IPS-18c (cell line): ENCODE results near the gene RUFY4.
"Not testable (repeated sequence)": the region's sequence is repeated elsewhere in the genome, so short reads cannot be mapped to it uniquely, and the experiment has no call there.

Experiments
- H3K4me3 ChIP-seq: 2 replicates; pipeline ENCODE4 v1.7.0; 2013; ENCODE audit warnings: low read depth, mild to moderate bottlenecking, low read length, moderate library complexity; ENCODE audit not compliant: insufficient read depth
- H3K9me3 ChIP-seq: one replicate; pipeline ENCODE4 v1.6.1; 2013; ENCODE audit warnings: mild to moderate bottlenecking, low read length, moderate library complexity; ENCODE audit not compliant: control insufficient read depth, insufficient read depth

RUFY4 gene

GRCh38 chr2:218108834-218109233 lies 39.8 kb downstream of the RUFY4 start:
- H3K9me3 ChIP-seq, H3K4me3 ChIP-seq: not testable (repeated sequence)

- not testable (repeated sequence) for H3K9me3 ChIP-seq, H3K4me3 ChIP-seq
These were observed 52.7 kb downstream of the RUFY4 start for GRCh38 chr2:218121789-218122188.

- not testable (repeated sequence) for H3K4me3 ChIP-seq, H3K9me3 ChIP-seq
These were observed 53.2 kb downstream of the RUFY4 start for GRCh38 chr2:218122286-218122685.

GRCh38 chr2:218123986-218124385 lies 54.9 kb downstream of the RUFY4 start:
- H3K9me3 ChIP-seq: no peaks in the 10 kb centered on the region

DNA sequence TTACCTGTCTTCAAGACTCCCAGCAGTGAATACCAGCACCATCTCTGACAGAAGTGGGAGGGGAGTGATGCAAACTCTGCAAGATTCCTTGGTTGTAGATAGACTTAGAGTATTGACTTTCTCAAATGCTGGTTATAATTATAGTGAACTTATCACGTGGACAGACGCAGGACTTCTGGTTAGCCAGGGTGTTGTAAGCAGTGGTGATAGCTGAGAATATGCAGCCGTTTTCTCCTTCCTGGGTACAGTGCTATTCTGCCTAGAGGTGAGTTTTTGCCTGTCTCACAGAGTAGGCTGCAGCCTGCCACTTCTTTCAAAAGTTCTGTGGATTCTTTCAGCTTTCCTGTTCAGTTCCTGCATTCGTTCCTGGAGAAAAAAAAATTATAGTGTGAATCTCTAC lies 56.0 kb downstream of the RUFY4 start:
- no peak overlapping the region for H3K4me3 ChIP-seq
- H3K9me3 ChIP-seq: no peaks in the 10 kb centered on the region

More at GRCh38 chr2:218123986-218124385, 54.9 kb downstream of the RUFY4 start:
- H3K4me3 ChIP-seq: no peak overlapping the region

DNA sequence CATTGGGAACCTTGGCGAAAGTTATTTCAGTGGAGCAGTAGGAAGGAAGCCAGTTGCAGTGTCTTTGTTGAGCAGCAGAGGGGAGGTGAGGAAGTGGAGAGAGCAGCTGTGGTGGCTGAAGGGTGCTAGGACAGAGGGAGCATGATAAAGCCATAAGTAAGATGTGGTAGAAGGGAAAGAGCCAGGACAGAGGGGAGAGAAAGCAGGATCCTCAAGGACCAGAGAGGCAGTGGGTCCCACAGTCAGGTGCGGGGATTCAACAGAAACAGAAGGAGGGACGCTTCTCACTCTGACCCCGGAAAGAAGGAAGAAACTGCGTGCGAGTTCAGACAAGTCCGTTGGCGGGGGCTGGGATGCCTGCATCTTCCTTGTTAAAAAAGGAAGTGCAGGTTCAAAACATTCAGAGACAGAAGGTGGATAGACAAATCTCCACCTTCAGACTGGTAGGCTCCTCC lies 56.6 kb downstream of the RUFY4 start, which contains the start of gene CXCR2:
Gene CXCR2 (plus strand): TSS at position 403 of the 455 bp plus-strand sequence. CDS start 8,774 bp downstream, outside the sequence.
- Histone ChIP-seq H3K9me3 (no peaks in the 10 kb centered on the region), H3K4me3 (no peak within 1 kb of the TSS; the same call in 1 of the 2 replicates)

DNA sequence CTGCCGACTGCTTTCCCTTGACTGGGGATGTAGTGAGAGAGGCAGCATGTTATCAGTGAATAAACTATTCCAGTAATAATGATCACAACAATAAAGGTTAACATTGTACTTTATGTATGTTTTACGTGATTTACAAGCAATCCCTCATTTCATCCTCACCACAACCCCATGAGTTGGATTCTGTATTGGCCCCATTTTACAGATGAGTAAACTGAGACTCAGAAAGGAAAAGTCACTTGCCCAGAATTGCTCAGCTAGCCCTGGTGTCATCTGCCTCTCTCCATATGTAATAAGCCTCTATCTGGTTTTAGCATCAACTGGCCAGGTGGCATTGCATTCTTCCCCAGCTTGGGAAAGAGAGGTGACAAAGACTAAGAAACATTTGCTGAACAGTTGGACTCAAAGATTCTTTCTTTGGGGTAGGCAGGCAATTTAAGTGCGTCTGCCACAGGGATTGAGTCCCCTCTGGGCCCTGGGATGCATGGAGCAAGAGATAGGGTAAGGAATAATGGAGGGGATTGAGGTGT lies 58.9 kb downstream of the RUFY4 start:
- Histone ChIP-seq H3K9me3 (no peaks in the 10 kb centered on the region), H3K4me3 (no peak overlapping the region)

DNA sequence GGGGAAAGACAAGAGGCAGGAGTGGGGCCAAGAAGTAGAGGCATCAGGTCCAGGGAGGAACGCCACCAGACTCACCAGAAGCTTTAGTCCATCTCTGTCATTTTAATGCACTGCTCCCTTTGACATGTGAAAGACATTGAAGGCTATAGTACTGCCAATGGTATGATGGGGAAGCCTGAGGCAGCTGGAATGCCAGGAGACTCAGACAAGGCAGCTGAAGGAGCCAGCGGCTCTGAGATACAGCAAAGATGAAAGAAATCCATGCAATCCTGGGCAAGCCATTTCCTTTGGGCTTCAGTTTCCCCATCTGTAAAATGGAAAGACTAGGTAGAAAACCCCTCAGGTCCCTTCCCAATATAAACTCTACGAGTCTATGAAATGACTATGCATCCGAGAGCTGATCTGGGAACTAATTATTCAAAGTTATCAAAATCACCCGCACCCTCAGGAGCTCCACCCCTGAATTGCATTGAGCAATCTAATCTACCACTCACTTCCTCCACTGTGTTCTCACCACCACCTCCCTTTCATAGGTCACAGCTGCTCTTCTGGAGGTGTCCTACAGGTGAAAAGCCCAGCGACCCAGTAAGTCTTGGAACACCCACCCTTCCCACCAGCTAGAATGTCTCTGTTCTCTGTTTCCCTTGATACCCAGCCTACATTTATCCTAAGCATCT lies 59.9 kb downstream of the RUFY4 start:
- no peaks in the 10 kb centered on the region for H3K9me3 ChIP-seq
- no peak overlapping the region for H3K4me3 ChIP-seq

GRCh38 chr2:218129458-218130135 lies 60.5 kb downstream of the RUFY4 start:
- H3K9me3 ChIP-seq: no peaks in the 10 kb centered on the region

GRCh38 chr2:218130377-218130776 lies 61.3 kb downstream of the RUFY4 start:
- Histone ChIP-seq H3K9me3 (no peaks in the 10 kb centered on the region), H3K4me3 (no peak overlapping the region)

More at GRCh38 chr2:218129458-218130135, 60.5 kb downstream of the RUFY4 start:
- no peak overlapping the region for H3K4me3 ChIP-seq

DNA sequence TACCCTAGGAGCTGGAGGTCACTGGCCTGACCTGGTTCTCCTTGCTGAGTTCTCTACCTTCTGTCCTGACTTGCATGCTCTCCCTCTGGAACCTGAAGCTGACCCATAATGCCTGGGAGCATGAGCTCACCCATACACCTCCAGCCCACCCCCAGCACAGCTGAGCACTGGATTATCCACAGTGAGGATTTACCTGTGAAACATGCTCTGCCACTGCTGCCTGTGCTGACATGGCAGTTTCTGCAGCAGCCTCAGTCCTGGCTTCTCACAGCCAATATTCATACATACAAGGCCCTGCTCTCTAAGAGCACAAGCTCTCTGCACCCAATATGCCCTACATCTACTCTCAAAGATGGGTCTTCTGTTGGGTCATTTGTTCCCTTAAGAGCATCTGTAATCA lies 61.8 kb downstream of the RUFY4 start:
- no peak overlapping the region; the same call in 1 of the 2 replicates for H3K4me3 ChIP-seq
- H3K9me3 ChIP-seq: no peaks in the 10 kb centered on the region

- H3K9me3 ChIP-seq: no peaks in the 10 kb centered on the region
- no peak overlapping the region for H3K4me3 ChIP-seq
These were observed 68.5 kb downstream of the RUFY4 start for GRCh38 chr2:218137514-218137913.

GRCh38 chr2:218138047-218138446 lies 69.0 kb downstream of the RUFY4 start:
- no peak overlapping the region for H3K4me3 ChIP-seq

More at GRCh38 chr2:218138047-218138446, 69.0 kb downstream of the RUFY4 start:
- H3K9me3 ChIP-seq: no peaks in the 10 kb centered on the region
